Raji (cell line): Measurements from ENCODE around the gene AMH.

Experiments used
- POLR2A ChIP-seq: IDR thresholded peaks from 2 replicates; pipeline ENCODE4 v1.6.1; 2011; ENCODE audit warnings: low read depth, low read length, control low read depth; ENCODE audit not compliant: insufficient read depth

Gene AMH

GRCh38 chr19:2275588-2276428 is 26.7 kb downstream of the AMH start:
- no peak for TF ChIP-seq POLR2A

DNA sequence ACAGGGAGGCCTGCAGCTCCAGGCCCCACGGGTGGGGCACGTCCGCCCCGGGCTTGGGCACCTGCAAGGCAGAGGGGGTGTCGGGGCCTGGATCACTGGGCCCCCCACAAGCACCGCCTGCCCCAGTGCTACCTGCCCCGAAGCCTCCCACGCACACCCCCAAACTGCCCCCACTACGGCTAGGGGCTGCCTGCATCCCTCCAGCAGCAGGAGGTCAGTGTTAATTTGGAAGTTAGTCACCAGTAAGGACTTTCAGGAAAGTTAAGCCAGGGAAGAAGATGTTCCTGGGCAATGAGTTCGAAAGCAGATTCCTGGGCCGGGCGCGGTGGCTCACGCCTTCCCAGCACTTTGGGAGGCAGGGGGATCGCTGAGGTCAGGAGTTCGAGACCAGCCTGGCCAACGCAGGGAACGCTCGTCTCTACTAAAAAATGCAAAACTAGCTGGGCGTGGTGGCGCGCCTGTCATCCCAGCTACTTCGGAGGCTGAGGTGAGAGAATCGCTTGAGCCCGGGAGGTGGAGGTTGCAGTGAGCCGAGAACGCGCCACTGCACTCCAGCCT is 27.4 kb downstream of the AMH start:
- TF ChIP-seq POLR2A, result no peak

DNA sequence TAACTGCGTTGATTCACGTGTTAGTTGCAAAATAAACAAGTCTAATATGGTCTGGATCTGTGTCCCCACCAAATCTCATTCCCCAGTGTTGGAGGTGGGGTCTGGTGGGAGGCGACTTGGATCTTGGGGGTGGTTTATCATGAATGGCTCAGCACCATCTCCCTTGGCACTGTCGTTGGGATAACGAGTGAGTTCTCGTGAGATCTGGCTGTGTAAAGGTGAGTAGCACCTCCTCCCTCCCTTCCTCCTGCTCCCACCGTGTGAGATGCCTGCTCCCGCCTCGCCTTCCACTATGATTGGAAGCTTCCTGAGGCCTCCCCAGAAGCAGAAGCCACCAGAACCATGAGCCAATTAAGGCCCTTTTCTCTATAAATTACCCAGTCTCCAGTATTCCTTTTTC is 28.0 kb downstream of the AMH start:
- no peak for TF ChIP-seq POLR2A

DNA sequence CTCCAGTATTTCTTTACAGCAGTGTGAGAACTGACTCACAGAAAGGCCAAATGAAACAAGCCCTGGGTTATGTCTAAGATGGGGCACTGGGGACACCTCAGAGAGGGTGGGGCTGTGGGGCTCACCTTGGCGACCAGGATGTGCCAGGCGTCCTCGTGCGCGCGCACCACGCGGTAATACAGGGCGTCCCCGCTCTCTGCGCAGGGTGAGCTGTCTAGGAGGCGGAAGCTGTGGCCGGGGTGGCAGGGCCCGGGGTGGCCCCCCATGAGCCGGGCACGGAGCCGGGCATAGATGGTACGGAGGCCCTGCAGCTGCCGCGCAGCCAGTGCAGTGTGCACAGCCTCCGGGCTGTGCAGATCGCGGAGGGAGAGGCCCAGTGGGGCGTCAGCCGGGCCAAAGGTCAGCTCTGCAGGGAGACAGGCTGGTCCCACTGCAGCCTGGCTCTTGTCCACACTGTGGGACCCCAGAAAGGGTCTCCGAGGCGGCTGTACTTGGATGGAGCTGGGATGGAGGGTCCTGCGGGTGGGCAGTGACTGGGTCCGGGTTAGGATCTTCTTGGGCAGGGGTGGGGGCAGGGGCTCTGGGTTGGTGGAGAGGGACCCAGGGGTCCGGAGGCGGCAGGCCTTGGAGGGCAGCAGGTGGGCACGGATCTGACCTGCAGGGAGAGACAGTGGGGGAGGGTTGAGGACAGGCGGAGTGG is 29.5 kb downstream of the AMH start:
- TF ChIP-seq POLR2A, result no peak

- no peak for TF ChIP-seq POLR2A
Observed at GRCh38 chr19:2280633-2281264, 31.6 kb downstream of the AMH start.

DNA sequence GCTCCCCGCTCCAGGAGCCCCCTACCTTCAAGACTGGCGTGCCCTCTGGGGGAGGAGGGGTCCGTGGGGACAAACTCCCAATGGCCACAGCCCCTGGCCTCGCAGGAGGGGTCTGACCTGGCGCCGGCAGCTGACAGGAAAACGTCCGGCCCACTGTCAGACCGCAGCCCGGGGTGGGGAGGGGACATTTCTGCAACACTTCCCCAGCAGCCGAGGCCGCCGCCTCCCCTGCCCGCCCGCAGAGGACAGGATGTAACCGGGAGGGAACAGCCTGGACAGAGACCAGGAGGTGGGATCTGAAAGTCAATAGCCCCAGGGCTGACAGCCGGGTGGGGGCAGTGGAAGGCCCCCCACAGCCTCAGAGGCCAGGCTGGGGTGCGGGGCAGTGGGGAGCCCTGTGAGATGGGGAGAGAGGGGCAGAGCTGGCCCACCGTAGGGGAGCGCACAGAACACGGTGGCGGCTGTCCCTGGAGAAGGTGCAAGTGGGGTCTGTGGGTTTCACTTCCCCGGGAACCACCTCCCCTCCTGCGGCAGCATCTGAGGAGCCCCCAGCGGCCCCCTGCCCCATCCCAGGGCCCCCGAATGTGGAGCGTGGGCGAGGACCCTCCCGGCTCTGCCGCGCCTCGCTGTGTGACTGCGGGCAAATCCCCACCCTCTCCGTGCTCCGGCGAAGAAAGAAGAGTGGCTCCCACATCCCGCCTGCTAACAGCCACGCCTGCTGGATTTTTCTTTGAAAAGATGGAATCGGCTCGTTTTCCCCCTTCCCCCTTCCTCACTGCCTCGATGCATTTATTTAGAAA is 33.1 kb downstream of the AMH start, which contains the start of gene PEAK3:
Gene PEAK3 (minus strand): TSS at position 114 of the 800 bp plus-strand sequence. CDS start 1,244 bp downstream, outside the sequence.
- TF ChIP-seq POLR2A, result no peak

DNA sequence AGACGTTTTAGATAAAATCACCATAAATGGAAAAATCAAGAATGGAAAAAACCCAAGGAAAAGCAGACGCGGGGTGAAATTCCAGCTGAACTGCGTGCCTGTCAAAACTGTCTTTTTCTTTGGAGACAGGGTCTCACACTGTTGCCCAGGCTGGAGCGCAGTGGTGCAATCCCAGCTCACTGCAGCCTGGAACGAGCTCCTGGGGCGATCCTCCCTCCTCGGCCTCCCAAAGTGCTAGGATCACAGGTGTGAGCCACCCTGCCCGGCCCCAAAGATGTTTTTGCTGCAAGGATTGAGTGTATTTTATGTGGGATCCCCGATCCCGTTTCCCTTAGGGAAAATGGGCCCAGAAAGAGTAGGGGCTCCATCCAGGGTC is 33.7 kb downstream of the AMH start:
- no peak for TF ChIP-seq POLR2A

- no peak for TF ChIP-seq POLR2A
Observed at GRCh38 chr19:2283835-2284507, 34.8 kb downstream of the AMH start.

- TF ChIP-seq POLR2A, result no peak
Observed at GRCh38 chr19:2286402-2287140, 37.4 kb downstream of the AMH start.

DNA sequence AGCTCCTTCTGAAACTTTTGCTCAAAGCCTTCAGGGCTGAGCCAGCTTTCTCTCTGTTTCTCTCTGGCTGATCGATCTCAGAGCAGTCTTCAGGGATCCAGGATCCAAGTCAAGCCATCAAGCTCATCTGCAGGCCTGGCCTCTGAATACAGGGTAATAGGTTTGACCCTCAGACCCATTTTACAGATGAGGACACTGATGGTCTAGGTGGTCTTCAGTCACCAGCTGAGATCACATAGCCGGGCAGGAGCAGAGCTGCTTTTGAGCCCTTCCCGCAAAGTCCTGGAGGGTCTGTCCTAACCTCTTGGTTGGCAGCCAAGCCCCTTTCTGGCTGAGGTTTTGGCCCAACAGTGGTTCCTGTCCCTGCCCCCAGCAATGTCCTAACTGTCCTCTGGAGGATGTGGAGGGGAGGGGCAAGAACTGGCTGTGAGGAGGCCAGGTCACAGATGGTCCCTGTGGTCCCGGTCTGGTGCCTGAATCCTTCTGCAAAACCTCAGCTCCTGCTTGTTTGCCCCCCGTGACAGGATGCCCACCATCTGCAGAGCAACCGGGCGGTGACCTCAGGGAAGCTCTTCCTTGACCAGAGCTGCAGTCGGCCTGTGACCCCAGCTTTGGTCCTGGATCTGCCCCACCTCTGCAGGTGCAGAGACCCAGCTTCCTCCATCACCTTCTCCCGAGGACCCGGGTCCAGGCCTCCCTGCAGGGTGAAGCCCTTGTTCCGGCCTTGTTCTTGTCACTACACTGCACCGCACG is 38.6 kb downstream of the AMH start:
- no peak for TF ChIP-seq POLR2A

DNA sequence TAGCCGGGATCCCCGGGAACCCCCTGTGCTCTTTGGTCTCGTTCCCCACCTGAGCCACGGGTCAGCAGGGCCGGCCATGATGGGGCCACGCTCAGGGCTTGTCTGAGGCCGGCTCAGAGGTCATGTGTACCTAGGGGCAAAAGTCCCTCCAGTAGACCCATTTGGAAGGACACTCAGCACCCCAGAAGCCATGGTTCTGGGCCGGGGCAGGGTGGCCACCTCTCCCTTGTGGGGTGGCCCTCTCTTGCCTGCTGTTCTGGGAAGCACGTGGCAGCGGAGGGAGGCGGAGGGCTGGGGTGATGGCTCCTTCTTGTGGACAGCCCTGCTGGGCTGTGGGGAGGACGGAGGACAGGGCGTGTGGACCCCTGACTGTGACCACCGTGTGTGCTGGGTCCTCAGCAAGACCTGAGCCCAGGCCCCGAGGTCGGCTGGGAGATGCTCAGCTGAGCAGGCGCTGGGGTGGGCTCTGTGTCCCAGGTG is 39.3 kb downstream of the AMH start:
- TF ChIP-seq POLR2A, result no peak

- no peak for TF ChIP-seq POLR2A
Observed at GRCh38 chr19:2288818-2289713, 39.9 kb downstream of the AMH start.
